IMR-90 (cell line): Measurements from ENCODE around the gene CNNM2. TPM values are rescaled to one million over a fixed set of nuclear protein-coding genes. Genes with fewer than 3 reads are reported as not detected.

Source experiments
- ATAC-seq: fragments of 200-7000 bp; cut with Tn5 transposase; 2 replicates; pipeline ENCODE4 v1.9.1; 2020; ENCODE audit warnings: low read depth, mild to moderate bottlenecking, moderate library complexity
- BruUV-seq: library from RNA; stranded (reverse); fragments of 400-500 nt; replicated peaks from 2 replicates; lab custom pipeline; 2021; lab: Mats Ljungman, UMichigan
- CTCF ChIA-PET: fragments of 300-600 bp; formaldehyde crosslinking; extraction: SDS; loops from one replicate; lab custom pipeline; 2021; ENCODE audit warnings: antibody characterized with exemption; lab: Yijun Ruan, JAX
- POLR2A ChIA-PET: fragments of 300-600 bp; sonication (Branson Sonifier 250); formaldehyde crosslinking; loops from one replicate; lab custom pipeline; 2022; ENCODE audit warnings: antibody characterized with exemption; ENCODE audit not compliant: unreplicated experiment; lab: Charles Lee
- DNase-seq: peaks from one replicate; pipeline ENCODE4 v3.0.0; 2013
- H2AFZ ChIP-seq: replicated peaks from 2 replicates; pipeline ENCODE3; 2013; ENCODE audit warnings: low read length, mild to moderate bottlenecking; ENCODE audit not compliant: poor library complexity
- H2AK5ac ChIP-seq: 2 replicates; pipeline ENCODE4 v1.6.1; 2013; ENCODE audit warnings: low read depth, low read length, inconsistent platforms
- H2AK9ac ChIP-seq: replicated peaks from 2 replicates; pipeline ENCODE3; 2013; ENCODE audit warnings: mild to moderate bottlenecking, low read depth, low read length, moderate library complexity; ENCODE audit not compliant: poor library complexity
- H2BK120ac ChIP-seq: 2 replicates; pipeline ENCODE4 v1.6.1; 2013; ENCODE audit warnings: low read depth, low read length, inconsistent platforms
- H2BK15ac ChIP-seq: 3 replicates; pipeline ENCODE4 v1.6.1; 2013; ENCODE audit warnings: low read depth, low read length, inconsistent platforms
- H2BK20ac ChIP-seq: 2 replicates; pipeline ENCODE4 v1.6.1; 2013; ENCODE audit warnings: low read depth, mild to moderate bottlenecking, inconsistent platforms, low read length, moderate library complexity
- H2BK5ac ChIP-seq: 2 replicates; pipeline ENCODE4 v1.6.1; 2013; ENCODE audit warnings: mild to moderate bottlenecking, low read depth, low read length, inconsistent platforms; ENCODE audit not compliant: poor library complexity, severe bottlenecking
- H3K14ac ChIP-seq: replicated peaks from 2 replicates; pipeline ENCODE4 v1.6.1; 2013; ENCODE audit warnings: low read depth, low read length, inconsistent platforms
- H3K18ac ChIP-seq: 2 replicates; pipeline ENCODE4 v1.6.1; 2013; ENCODE audit warnings: low read depth, low read length, control low read depth
- H3K23ac ChIP-seq: 2 replicates; pipeline ENCODE4 v1.6.1; 2013; ENCODE audit warnings: low read depth, low read length, inconsistent platforms
- H3K27ac ChIP-seq: 2 replicates; pipeline ENCODE4 v1.5.1; 2013; ENCODE audit warnings: mild to moderate bottlenecking, control low read depth, low read length; ENCODE audit not compliant: insufficient read depth
- H3K27me3 ChIP-seq: 2 replicates; pipeline ENCODE4 v1.6.1; 2013; ENCODE audit warnings: low read length; ENCODE audit not compliant: control insufficient read depth, insufficient read depth
- H3K36me3 ChIP-seq: 2 replicates; pipeline ENCODE4 v1.6.1; 2013; ENCODE audit warnings: low read length, mixed read lengths; ENCODE audit not compliant: control insufficient read depth, insufficient read depth
- H3K4ac ChIP-seq: 2 replicates; pipeline ENCODE4 v1.6.1; 2013; ENCODE audit warnings: low read depth, low read length, inconsistent platforms
- H3K4me1 ChIP-seq: 2 replicates; pipeline ENCODE4 v1.6.1; 2013; ENCODE audit warnings: low read length, mixed read lengths; ENCODE audit not compliant: control insufficient read depth, insufficient read depth
- H3K4me2 ChIP-seq: 2 replicates; pipeline ENCODE4 v1.6.1; 2013; ENCODE audit warnings: low read depth, mild to moderate bottlenecking, control low read depth, low read length, moderate library complexity
- H3K4me3 ChIP-seq: 2 replicates; pipeline ENCODE4 v1.5.1; 2013; ENCODE audit warnings: low read depth, mild to moderate bottlenecking, control low read depth, low read length, moderate library complexity; ENCODE audit not compliant: insufficient read depth
- H3K56ac ChIP-seq: 2 replicates; pipeline ENCODE4 v1.6.1; 2013; ENCODE audit warnings: low read length, inconsistent platforms; ENCODE audit not compliant: insufficient read depth; ENCODE audit errors: extremely low read depth
- H3K79me1 ChIP-seq, 2 experiments: 2 replicates each; pipeline ENCODE4 v1.6.1; 2013; ENCODE audit warnings: low read length in 2 of 2, inconsistent platforms in 1 of 2, low read depth in 1 of 2
- H3K9ac ChIP-seq: 2 replicates; pipeline ENCODE4 v1.6.1; 2013; ENCODE audit warnings: low read depth, low read length, control low read depth
- H3K9me1 ChIP-seq: 2 replicates; pipeline ENCODE4 v1.6.1; 2013; ENCODE audit warnings: low read length, inconsistent platforms; ENCODE audit not compliant: insufficient read depth
- H3K9me3 ChIP-seq: 2 replicates; pipeline ENCODE4 v1.6.1; 2013; ENCODE audit warnings: low read length; ENCODE audit not compliant: control insufficient read depth, insufficient read depth
- H4K20me1 ChIP-seq: 2 replicates; pipeline ENCODE4 v1.6.1; 2013; ENCODE audit warnings: low read length, inconsistent platforms; ENCODE audit not compliant: insufficient read depth
- H4K5ac ChIP-seq: 2 replicates; pipeline ENCODE4 v1.6.1; 2013; ENCODE audit warnings: mild to moderate bottlenecking, low read depth, low read length, control low read depth
- H4K8ac ChIP-seq, 2 experiments: 2 replicates each; pipeline ENCODE4 v1.6.1; 2013; ENCODE audit warnings: low read depth in 2 of 2, low read length in 2 of 2, control low read depth in 1 of 2, inconsistent platforms in 1 of 2
- H4K91ac ChIP-seq: 2 replicates; pipeline ENCODE4 v1.6.1; 2013; ENCODE audit warnings: low read depth, low read length, inconsistent platforms; ENCODE audit not compliant: insufficient read depth
- CHD1 ChIP-seq: IDR thresholded peaks from 2 replicates; pipeline ENCODE4 v1.6.1; 2012; ENCODE audit warnings: low read depth, low read length, improper control_type of control experiment
- CTCF ChIP-seq: conservative IDR thresholded peaks from 2 replicates; pipeline ENCODE4 v1.5.1; 2012; ENCODE audit warnings: mild to moderate bottlenecking, low read depth, low read length, improper control_type of control experiment
- MXI1 ChIP-seq: IDR thresholded peaks from 2 replicates; pipeline ENCODE4 v1.6.1; 2012; ENCODE audit warnings: low read depth, mild to moderate bottlenecking, low read length, moderate library complexity, borderline replicate concordance
- POLR2A ChIP-seq: IDR thresholded peaks from 2 replicates; pipeline ENCODE4 v1.6.1; 2012; ENCODE audit warnings: mild to moderate bottlenecking, low read depth, low read length
- RAD21 ChIP-seq: IDR thresholded peaks from 2 replicates; pipeline ENCODE4 v1.6.1; 2012; ENCODE audit warnings: low read length, improper control_type of control experiment
- SMC3 ChIP-seq: fragments of 150-350 bp; IDR thresholded peaks from 2 replicates; pipeline ENCODE4 v1.6.1; 2016; ENCODE audit warnings: low read depth, mild to moderate bottlenecking, antibody characterized with exemption, low read length, moderate library complexity
- USF2 ChIP-seq: fragments of 150-350 bp; IDR thresholded peaks from 2 replicates; pipeline ENCODE4 v1.6.1; 2017; ENCODE audit warnings: mild to moderate bottlenecking, antibody characterized with exemption, low read length, low read depth
- WGBS, 2 experiments: methylation state at CpG; one replicate each; pipeline versions ENCODE4 v1.1.5 to v1.1.7; 2013; ENCODE audit warnings: missing lambda C conversion rate in 2 of 2; ENCODE audit not compliant: insufficient read length in 1 of 2; ENCODE audit errors: extremely low coverage in 2 of 2; 5-methylcytosine and 5-hydroxymethylcytosine counted together
- dilution Hi-C: fragments of 300-500 bp; cut with HindIII; formaldehyde crosslinking; loops from one replicate; pipeline ENCODE4 v1.14.3; 2018; ENCODE audit warnings: low sequenced_read_pairs; ENCODE audit not compliant: unreplicated experiment
- in situ Hi-C: fragments of 300-500 bp; cut with MboI; formaldehyde crosslinking; loops from 3 replicates; pipeline ENCODE4 v1.14.3; 2019; ENCODE audit warnings: low sequenced_read_pairs, inconsistent platforms, mixed read lengths
- intact Hi-C: fragments of 100-400 bp; cut with micrococcal nuclease; formaldehyde crosslinking; loops from 2 replicates; pipeline ENCODE4 v1.10.0; 2022
- polyA plus RNA-seq, 3 experiments: library from polyadenylated mRNA; depleted of rRNA; stranded (reverse); fragments of >200 nt; gene quantifications; 2 replicates each; pipeline ENCODE4 v1.2.3, GENCODE V29; 2012; ENCODE audit warnings: low replicate concordance in 1 of 3
- total RNA-seq: library from RNA; depleted of rRNA; stranded (reverse); fragments of >200 nt; gene quantifications from 2 replicates; pipeline ENCODE4 v1.2.3, GENCODE V29; 2012

CNNM2 gene
- total and polyA plus RNA-seq, 2 of the 4 experiments (the other 2 are of a cell fraction): 4.7 to 5.6 TPM

DNA sequence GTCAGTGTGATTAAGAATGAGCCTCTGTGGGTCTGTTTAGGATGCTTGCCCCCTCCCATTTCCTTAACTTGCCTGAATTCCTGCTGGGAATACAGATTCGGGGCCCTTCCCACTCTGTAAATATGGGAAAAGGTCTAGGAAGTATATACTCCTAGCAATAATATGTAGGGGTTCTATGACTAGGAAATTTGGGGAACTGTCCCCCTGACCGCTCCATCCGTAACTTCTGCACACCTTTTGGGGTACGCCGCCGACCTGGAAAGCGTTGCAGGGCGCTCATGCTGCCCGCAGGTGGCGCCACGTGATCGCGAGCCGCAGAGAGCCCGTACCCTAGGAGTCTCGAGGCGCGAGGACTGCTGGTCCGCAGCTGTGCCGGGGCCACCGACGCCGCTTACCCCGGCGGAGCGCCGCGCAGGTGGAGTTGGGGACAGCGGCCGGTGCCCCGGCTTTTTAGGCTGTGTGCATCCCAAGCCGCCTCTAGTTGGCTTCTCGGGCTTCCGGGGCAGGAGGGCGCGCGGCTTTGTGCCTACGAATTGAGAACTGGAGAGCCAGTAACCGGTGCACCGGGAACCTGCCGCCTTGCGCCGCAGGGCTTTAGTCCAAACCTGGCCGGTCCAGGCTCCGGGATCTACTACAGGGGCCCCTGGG, 656 bp upstream of the CNNM2 start:
- H3K79me1 ChIP-seq: peaks cover 0 to 28% of the 10 kb centered on the region in 2 experiments; a peak in 3 of 4 replicates
- WGBS, 2 experiments: 0% methylated on average over 29 of the region's 45 CpGs; no CpG with 5 or more reads in 1 of the 2 experiments
- H3K4me1 ChIP-seq: no peaks in the 10 kb centered on the region
- no peak overlapping the region for H3K14ac ChIP-seq
- no peak overlapping the region for H2BK120ac ChIP-seq
- H2AFZ ChIP-seq: peak overlapping the region; percentile 99
- in situ Hi-C loops (loop anchor here (5.0 kb wide), 2 partner anchors 145 to 325 kb away; no protein-coding TSS in a partner anchor), dilution Hi-C loops (no loop called here), intact Hi-C loops (loop anchor here (1.0 kb wide), 3 partner anchors 152 to 417 kb away; no protein-coding TSS in a partner anchor)
- peak overlapping the region; percentile 69 for H3K4me2 ChIP-seq
- no peak overlapping the region for H2BK5ac ChIP-seq
- H3K27me3 ChIP-seq: no peaks in the 10 kb centered on the region
- no peak overlapping the region for H4K5ac ChIP-seq
- no TSS peak for BruUV-seq
- no peak overlapping the region for H2AK5ac ChIP-seq
- no peak overlapping the region for H2AK9ac ChIP-seq
- H4K20me1 ChIP-seq: peaks cover 20% of the 10 kb centered on the region; the same call in 1 of the 2 replicates
- POLR2A ChIA-PET: interaction anchor here (0.6 to 1.0 kb wide), 3 partner anchors 121 to 322 kb away, joined by 3 to 10 read pairs (median 3); no protein-coding TSS in a partner anchor
- no peaks in the 10 kb centered on the region for H3K9me3 ChIP-seq
- H3K9me1 ChIP-seq: peaks cover 3% of the 10 kb centered on the region; the same call in 1 of the 2 replicates
- no peak overlapping the region for H3K27ac ChIP-seq
- DNase-seq (peak; percentile 61), ATAC-seq (peak; percentile 58)
- no peak overlapping the region for H3K9ac ChIP-seq
- no peak overlapping the region for H4K91ac ChIP-seq
- TF ChIP-seq MXI1: 0 out of 2 replicates have a peak, but pooled peaks have one; percentile 60
- peak; percentile 96 for TF ChIP-seq CTCF
- TF ChIP-seq USF2: no peak
- peak; percentile 99 for TF ChIP-seq RAD21
- no peak for TF ChIP-seq CHD1
- no peak; the same call in 1 of the 2 replicates for TF ChIP-seq POLR2A
- peak; percentile 96 for TF ChIP-seq SMC3
- H3K4me3 ChIP-seq: peak overlapping the region; percentile 33
- no peak overlapping the region for H4K8ac ChIP-seq
- no peak overlapping the region for H3K18ac ChIP-seq
- no peak overlapping the region for H3K23ac ChIP-seq
- no peaks in the 10 kb centered on the region for H3K36me3 ChIP-seq
- CTCF ChIA-PET: interaction anchor here (0.8 to 2.0 kb wide), 16 partner anchors 16 to 332 kb away, joined by 3 to 10 read pairs (median 4); no protein-coding TSS in a partner anchor
- H2BK15ac ChIP-seq: no peak overlapping the region
- H3K56ac ChIP-seq: no peak overlapping the region
- H2BK20ac ChIP-seq: no peak overlapping the region
- H3K4ac ChIP-seq: no peak overlapping the region
